Left ventricle myocardium superior (tissue), 1 donor: Measurements from ENCODE around the gene LANCL1. TPM values are rescaled to one million over a fixed set of nuclear protein-coding genes. Genes with fewer than 3 reads are reported as not detected.
"Not testable (repeated sequence)": the region's sequence is repeated elsewhere in the genome, so short reads cannot be mapped to it uniquely, and the experiment has no call there.

Source experiments
- ATAC-seq: fragments of 200-7000 bp; cut with Tn5 transposase; one replicate; pipeline ENCODE4 v1.9.1; 2020; ENCODE audit warnings: mild to moderate bottlenecking, moderate library complexity
- DNase-seq: peaks from one replicate; pipeline ENCODE4 v3.0.0-alpha.2; 2020
- intact Hi-C: fragments of 100-400 bp; cut with micrococcal nuclease; formaldehyde crosslinking; loops from one replicate; pipeline ENCODE4 v1.11.0; 2022
- total RNA-seq: library from RNA; stranded (reverse); fragmentation: NEBNext Ultra II Directional; extraction: Animal tissue kit (Norgen Biotek cat#: 25700); gene quantifications from one replicate; pipeline ENCODE4 v1.2.1, GENCODE V29; 2021
- donor health status: DM: no; HTN: yes; CAD: no; lungs with severe emphysema.

LANCL1 gene
- total RNA-seq, 1 donor from 2014 or later = 57.8 TPM

GRCh38 chr2:210460322-210461227 is 16.0 kb downstream of the LANCL1 start:
- DNase-seq = no peak
- no peak for ATAC-seq
- intact Hi-C loops = no loop called here

DNA sequence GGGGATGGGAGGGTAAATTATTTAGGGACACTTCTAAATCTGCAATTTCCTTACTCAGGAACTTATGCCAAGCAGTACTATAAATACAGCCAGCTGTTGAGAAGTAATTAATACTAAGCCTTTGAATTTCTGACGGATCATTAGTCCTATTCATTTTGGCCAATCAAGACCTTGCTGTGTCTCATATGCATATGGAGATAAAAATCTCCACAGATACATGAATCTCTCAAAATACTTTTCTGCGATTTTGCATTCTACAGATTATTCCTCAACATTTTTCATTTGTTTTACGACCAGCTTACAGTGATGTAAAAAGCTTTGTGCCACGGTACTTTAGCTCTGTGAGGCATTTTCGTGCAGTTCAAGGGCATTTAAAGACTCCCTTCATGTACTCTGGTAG is 16.7 kb downstream of the LANCL1 start:
- ATAC-seq (no peak), DNase-seq (no peak)
- intact Hi-C loops = no loop called here

GRCh38 chr2:210459407-210459806 is 17.2 kb downstream of the LANCL1 start:
- ATAC-seq (no peak), DNase-seq (no peak)
- intact Hi-C loops = no loop called here

- DNase-seq (no peak), ATAC-seq (no peak)
- intact Hi-C loops = no loop called here
Observed at GRCh38 chr2:210458395-210458794, 18.2 kb downstream of the LANCL1 start.

- DNase-seq (no peak), ATAC-seq (no peak)
- intact Hi-C loops = no loop called here
Observed at GRCh38 chr2:210456571-210456970, 20.0 kb downstream of the LANCL1 start.

GRCh38 chr2:210454336-210454735 is 22.2 kb downstream of the LANCL1 start:
- DNase-seq (no peak), ATAC-seq (no peak)
- intact Hi-C loops = no loop called here

DNA sequence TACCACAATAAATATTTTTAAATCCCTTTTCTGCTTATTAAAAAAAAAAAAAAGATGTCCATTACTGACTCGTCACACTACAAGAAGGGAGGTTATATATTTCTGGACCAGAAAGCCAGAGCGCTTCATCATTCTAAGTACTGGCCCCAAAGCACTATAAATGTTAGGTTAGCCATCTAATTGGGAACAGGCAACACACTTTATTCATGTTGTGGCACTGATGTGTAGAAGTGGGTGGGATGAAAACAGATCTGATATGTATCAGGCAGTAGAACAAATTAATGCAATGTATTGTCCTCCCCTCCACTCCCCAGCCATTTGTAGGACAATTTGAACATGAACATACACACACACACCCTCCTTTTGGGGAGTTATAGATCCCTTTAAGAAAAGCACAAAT is 24.4 kb downstream of the LANCL1 start:
- DNase-seq = no peak
- intact Hi-C loops = no loop called here
- no peak for ATAC-seq

- DNase-seq, intact Hi-C loops, ATAC-seq: not testable (repeated sequence)
Observed at GRCh38 chr2:210450942-210451341, 25.6 kb downstream of the LANCL1 start.

- DNase-seq = no peak
- ATAC-seq = no peak
- intact Hi-C loops = no loop called here
Observed at GRCh38 chr2:210445732-210446131, 30.8 kb downstream of the LANCL1 start.

DNA sequence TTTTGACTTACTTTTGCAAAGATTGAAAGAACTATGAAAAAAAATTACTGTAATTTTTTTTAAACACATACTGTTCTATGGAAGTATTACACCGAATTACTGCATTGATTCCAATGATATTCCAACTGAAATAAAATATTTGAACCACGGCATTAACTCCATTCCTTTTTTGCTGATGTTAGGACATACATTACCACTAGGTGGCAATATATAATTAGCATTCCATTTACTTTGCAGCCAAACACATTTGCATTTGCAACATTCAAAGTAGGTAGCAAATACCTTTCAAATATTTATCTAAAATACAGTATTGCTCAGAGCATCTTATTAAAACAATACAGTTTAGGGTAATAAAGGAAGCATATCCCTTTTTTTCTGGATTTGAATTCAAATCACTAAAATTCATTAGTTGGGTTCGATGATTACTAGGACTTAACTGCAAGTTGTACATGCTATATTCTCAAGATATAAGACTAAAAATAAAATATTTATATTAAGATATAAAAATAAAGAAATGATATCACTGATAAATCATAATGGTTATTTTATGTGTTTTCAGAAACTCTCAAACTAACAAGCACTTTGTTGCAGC is 31.3 kb downstream of the LANCL1 start:
- DNase-seq = no peak
- intact Hi-C loops = no loop called here
- no peak for ATAC-seq

- ATAC-seq (no peak), DNase-seq (no peak)
- intact Hi-C loops = no loop called here
Observed at GRCh38 chr2:210443527-210443926, 33.0 kb downstream of the LANCL1 start.

GRCh38 chr2:210442878-210443277 is 33.7 kb downstream of the LANCL1 start:
- intact Hi-C loops = no loop called here
- ATAC-seq (no peak), DNase-seq (no peak)

DNA sequence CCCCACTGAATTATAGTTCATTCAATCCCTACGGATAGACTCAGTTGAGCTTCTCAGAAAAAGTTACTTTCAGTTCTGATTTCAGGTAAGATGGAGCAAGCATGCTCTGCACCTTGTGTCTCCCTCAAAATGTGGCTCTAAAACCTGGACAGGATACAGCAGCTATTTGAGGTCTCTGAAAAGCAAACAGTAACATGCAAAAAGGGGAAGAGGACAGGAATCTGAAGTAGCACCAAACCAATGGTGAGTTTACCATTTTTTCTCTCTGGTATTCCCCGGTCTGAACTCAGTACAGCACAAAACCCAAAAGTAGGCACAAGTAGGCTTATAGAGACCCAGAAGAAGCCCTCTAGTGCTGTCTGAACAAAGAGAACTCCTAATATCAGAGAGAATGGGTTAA is 34.1 kb downstream of the LANCL1 start:
- intact Hi-C loops = no loop called here
- DNase-seq (no peak), ATAC-seq (no peak)

- DNase-seq = no peak
- intact Hi-C loops = no loop called here
- ATAC-seq = no peak
Observed at GRCh38 chr2:210440206-210440605, 36.4 kb downstream of the LANCL1 start.

DNA sequence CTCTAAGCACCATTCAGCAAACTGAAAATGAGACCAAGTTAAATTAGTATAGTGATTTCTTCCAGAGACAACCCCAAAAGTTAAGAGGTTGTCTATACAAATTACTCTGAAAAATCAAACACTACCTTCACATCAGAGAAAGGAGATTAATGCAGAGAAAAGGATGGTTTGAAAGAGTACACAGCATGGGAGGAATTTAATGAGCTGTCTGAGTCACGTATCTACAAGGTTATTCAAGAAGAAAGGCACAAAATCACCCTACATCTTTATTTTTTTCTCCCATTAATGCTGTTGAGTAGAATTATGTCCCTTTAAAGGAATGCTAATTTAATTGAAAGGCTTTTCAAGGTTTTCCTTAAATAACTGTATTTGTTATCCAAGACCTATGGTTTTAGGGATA is 41.1 kb downstream of the LANCL1 start:
- DNase-seq (no peak), ATAC-seq (no peak)
- intact Hi-C loops = no loop called here

- ATAC-seq = peak; percentile 53
- DNase-seq = no peak
- intact Hi-C loops = no loop called here
Observed at GRCh38 chr2:210432633-210433032, 43.9 kb downstream of the LANCL1 start.

DNA sequence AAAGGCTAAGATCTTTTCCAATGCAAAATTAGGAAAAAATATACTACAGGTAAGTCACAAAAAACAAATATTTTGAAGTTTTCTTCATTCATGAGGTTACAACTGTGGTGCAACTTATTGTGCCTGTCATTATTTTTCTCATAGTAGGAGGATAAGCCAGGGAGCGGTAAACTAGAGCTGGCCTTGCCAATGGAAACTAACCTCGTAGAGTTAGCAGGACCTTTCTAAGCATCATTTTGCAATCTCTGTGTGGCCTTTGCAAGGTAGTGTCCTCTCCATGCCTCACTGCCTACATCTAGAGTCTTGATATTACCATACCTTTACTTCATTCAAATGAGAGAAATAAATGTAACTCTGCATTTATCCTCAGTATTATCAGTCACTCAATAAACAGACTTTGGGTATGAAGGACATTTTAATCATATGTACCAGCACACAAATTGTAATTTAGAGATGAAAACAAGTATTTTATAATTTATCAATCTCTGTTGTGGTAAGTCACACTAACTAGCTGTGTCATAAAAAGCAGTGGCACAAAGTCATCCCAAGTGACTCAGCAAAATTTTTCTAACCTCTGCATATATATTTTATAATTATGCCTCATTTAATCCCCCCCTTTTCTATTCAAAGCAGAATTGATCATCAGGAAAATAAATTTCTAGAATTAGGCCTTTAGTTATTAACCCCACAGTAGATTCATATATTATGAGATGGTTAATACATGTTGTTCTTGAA is 47.0 kb downstream of the LANCL1 start:
- ATAC-seq (no peak), DNase-seq (no peak)
- intact Hi-C loops = no loop called here

DNA sequence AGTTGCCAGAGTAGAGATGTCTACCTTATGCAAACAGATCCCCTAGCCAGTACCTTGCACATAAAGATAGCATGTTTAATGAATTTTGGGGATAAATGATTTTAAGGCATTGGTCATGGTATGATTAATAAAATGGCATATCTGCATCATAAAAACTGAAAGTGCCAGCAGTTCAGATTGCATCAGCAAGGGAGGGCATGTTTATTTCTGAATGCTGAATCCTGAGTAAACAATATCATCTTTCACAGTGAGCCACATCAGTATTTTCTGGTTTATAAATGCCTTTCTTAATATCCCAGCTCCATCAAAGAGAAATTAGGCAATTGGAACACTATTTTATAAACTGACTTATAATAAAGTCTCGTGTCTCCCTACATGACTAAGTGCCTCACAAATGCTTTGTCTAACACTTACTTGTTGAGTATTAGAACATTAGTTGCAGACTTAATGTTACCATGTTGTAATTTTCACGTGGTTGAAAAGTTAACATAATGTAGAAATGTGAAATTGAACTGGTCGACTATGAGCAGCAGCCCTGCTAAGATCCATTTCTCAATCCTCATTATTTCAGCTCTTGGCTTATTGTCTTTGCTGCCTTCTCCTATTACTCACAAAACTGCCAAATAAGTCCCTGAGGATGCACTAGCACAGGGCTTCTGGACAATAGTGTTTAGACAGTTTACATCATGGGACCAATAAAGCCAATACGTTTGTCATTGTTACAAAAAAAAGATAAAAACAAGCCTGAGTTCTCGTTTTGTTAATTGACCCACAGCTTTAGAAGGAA is 48.0 kb downstream of the LANCL1 start:
- DNase-seq = no peak
- no peak for ATAC-seq
- intact Hi-C loops = no loop called here

GRCh38 chr2:210427309-210427708 is 49.2 kb downstream of the LANCL1 start:
- intact Hi-C loops = not testable (repeated sequence)

More at GRCh38 chr2:210427309-210427708, 49.2 kb downstream of the LANCL1 start:
- not testable (repeated sequence) for ATAC-seq, DNase-seq
